Measurements from ENCODE around the gene PLCL1. TPM values are rescaled to one million over a fixed set of nuclear protein-coding genes. Genes with fewer than 3 reads are reported as not detected.

Gene PLCL1
- total RNA-seq, 3 donors from 2014 or later = 6.6 to 11.3 (median 11.1) TPM

DNA sequence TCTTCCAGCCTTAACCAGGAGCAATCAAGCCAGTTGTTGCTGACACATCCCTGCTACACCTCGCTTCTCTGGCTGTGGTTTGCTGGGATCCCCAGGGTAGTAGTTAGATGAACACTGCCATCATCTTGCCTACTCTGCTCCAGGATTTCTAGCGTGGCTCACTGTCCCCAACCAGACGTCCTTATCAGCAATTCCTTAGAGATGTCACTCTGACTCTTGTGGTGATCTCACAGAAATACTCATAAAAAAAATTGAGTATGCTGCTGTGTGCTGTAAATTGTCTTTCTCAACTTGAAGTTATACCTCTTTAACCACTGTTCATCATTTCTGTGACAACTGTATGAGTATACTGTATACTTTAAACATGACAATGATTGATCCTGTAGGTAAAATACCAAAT lies 63.2 kb downstream of the PLCL1 start:
- Histone ChIP-seq H3K27ac (no peak overlapping the region), H3K27me3 (no peaks in the 10 kb centered on the region), H3K36me3 (no peaks in the 10 kb centered on the region), H3K4me3 (no peak overlapping the region), H3K9me3 (no peaks in the 10 kb centered on the region), H3K4me1 (no peaks in the 10 kb centered on the region)
- TF ChIP-seq POLR2AphosphoS5 (IDR thresholded peaks at IDR 0.05) (no peak), POLR2A (IDR thresholded peaks at IDR 0.05) (no peak), CTCF (IDR thresholded peaks at IDR 0.05) (no peak)
- intact Hi-C loops (cut with DNase I; ENCODE audit: low total_unique reads) = no loop called here
- no peak for DNase-seq (ENCODE audit: low spot score in 2 of 2)

DNA sequence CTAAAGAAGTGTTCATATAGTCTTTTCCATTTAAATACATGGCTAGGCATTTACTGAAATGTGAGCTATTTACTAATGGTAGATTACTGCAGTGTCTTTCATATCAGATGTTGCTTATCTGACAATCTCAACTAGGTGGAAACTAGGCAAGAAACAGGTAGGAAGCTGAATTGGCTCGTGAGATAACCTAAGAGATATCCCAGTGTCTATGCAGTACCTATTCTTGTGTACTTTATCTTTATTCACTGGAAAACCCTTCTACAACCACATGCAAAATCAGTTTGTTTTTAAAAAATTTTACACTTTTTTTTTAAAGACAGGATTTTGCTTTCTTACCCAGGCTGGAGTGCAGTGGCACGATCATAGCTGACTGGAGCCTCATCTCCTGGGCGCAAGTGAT lies 63.8 kb downstream of the PLCL1 start:
- no peaks in the 10 kb centered on the region for H3K4me1 ChIP-seq
- intact Hi-C loops (cut with DNase I; ENCODE audit: low total_unique reads) = no loop called here
- no peak overlapping the region for H3K4me3 ChIP-seq
- no peaks in the 10 kb centered on the region for H3K27me3 ChIP-seq
- no peak overlapping the region for H3K27ac ChIP-seq
- H3K36me3 ChIP-seq = no peaks in the 10 kb centered on the region
- no peak for DNase-seq (ENCODE audit: low spot score in 2 of 2)
- no peak for TF ChIP-seq POLR2AphosphoS5 (IDR thresholded peaks at IDR 0.05)
- TF ChIP-seq CTCF (IDR thresholded peaks at IDR 0.05) = no peak
- TF ChIP-seq POLR2A (IDR thresholded peaks at IDR 0.05) = no peak
- no peaks in the 10 kb centered on the region for H3K9me3 ChIP-seq

DNA sequence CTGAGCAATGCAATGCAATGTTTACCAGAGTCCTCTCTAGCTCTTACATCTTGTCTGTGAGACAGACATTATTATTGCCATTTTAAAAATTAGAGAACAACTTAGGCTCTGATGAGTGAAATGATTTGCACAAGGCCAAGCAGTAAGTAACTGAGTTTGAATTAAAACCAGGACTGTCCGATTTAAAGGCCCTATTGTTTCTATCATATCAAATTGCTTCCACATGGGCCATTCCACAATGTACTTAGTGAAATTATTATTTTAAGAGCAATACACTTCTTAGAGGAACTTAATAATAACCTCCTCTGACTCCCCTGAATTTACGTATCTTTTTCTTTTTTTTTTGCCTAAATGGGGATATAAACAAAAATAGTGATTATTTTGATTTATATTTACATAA lies 64.6 kb downstream of the PLCL1 start:
- no peaks in the 10 kb centered on the region for H3K27me3 ChIP-seq
- H3K4me1 ChIP-seq = no peaks in the 10 kb centered on the region
- H3K36me3 ChIP-seq = no peaks in the 10 kb centered on the region
- intact Hi-C loops (cut with DNase I; ENCODE audit: low total_unique reads) = no loop called here
- no peak overlapping the region for H3K27ac ChIP-seq
- no peaks in the 10 kb centered on the region for H3K9me3 ChIP-seq
- no peak overlapping the region for H3K4me3 ChIP-seq
- TF ChIP-seq POLR2A (IDR thresholded peaks at IDR 0.05) = no peak
- TF ChIP-seq POLR2AphosphoS5 (IDR thresholded peaks at IDR 0.05) = no peak
- TF ChIP-seq CTCF (IDR thresholded peaks at IDR 0.05) = no peak
- DNase-seq (ENCODE audit: low spot score in 2 of 2) = no peak

DNA sequence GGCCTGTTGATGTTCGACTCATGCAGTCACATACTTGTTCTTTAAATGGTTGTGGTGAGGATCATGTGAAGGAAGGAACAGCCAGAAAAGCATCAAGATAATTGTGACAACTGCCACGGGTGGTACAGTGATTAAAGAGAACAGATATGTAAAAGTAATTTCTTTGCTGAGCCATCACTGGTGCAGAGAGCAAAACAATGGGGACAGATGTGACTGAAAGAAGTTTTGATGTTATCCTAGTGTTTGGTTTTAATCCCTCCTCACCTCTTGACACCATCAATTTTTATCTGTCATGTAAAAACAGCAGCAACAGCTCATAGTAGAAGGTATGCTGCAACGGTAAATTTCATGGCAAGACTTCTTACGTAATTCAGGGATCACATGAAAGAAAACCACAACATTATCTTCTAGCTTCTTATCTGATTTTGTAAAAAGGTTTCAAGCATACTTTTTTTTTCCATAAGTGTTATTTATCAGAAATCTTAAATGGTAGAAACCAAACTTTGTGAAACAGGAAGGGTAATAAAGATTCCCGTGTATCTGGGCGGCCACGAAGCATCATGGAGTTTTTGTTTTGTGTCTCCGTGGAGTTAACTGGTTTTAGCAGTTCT lies 65.2 kb downstream of the PLCL1 start:
- Histone ChIP-seq H3K36me3 (no peaks in the 10 kb centered on the region), H3K4me1 (no peaks in the 10 kb centered on the region), H3K4me3 (no peak overlapping the region), H3K27me3 (no peaks in the 10 kb centered on the region), H3K27ac (no peak overlapping the region), H3K9me3 (no peaks in the 10 kb centered on the region)
- DNase-seq (ENCODE audit: low spot score in 2 of 2) = no peak
- TF ChIP-seq POLR2A (IDR thresholded peaks at IDR 0.05) (no peak), POLR2AphosphoS5 (IDR thresholded peaks at IDR 0.05) (no peak), CTCF (IDR thresholded peaks at IDR 0.05) (no peak)
- intact Hi-C loops (cut with DNase I; ENCODE audit: low total_unique reads) = no loop called here

GRCh38 chr2:197870137-197870536 lies 65.7 kb downstream of the PLCL1 start:
- TF ChIP-seq POLR2A (IDR thresholded peaks at IDR 0.05) = no peak
- H3K36me3 ChIP-seq = no peaks in the 10 kb centered on the region
- DNase-seq (ENCODE audit: low spot score in 2 of 2) = no peak
- no peak overlapping the region for H3K27ac ChIP-seq
- no peaks in the 10 kb centered on the region for H3K27me3 ChIP-seq
- no peaks in the 10 kb centered on the region for H3K4me1 ChIP-seq
- intact Hi-C loops (cut with DNase I; ENCODE audit: low total_unique reads) = no loop called here
- H3K4me3 ChIP-seq = no peak overlapping the region
- no peaks in the 10 kb centered on the region for H3K9me3 ChIP-seq

All from breast epithelium (tissue), 4 donors.